Lower leg skin (tissue), 3 donors: ENCODE measurements around the gene C5AR1.
"Not testable (repeated sequence)": the region's sequence is repeated elsewhere in the genome, so short reads cannot be mapped to it uniquely, and the experiment has no call there.

Source experiments
- POLR2A ChIP-seq, 2 donors: fragments of 450-650 bp; IDR thresholded peaks; one replicate each; pipeline ENCODE4 v1.6.1; 2016 to 2017; ENCODE audit warnings: antibody characterized with exemption in 2 of 2, mild to moderate bottlenecking in 1 of 2, moderate library complexity in 1 of 2
- TF ChIP-seq, protein P1 (sequence below), 3 donors: fragments of 450-650 bp; IDR thresholded peaks; one replicate each; pipeline ENCODE4 v1.5.1; 2016; ENCODE audit warnings: antibody characterized with exemption in 3 of 3, mild to moderate bottlenecking in 3 of 3, moderate library complexity in 2 of 3

DNA sequence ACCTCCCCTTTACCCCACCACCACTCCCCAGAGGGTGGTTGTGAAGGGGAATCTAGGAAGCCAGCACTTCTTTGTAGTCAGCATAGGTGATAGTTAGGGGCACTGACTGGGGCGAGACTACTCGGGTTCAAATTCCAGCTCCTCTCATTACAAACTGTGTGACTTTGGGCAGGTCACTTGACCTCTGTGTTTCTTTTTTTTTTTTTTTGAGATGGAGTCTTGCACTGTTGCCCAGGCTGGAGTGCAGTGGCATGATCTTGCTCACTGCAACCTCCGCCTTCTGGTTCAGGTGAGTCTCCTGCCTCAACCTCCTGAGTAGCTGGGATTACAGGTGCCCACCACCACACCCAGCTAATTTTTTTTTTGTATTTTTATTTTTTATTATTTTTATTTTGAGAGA lies 33.1 kb upstream of the C5AR1 start:
- not testable (repeated sequence) for TF ChIP-seq POLR2A (IDR thresholded peaks at IDR 0.05)
- TF ChIP-seq, protein P1, sequence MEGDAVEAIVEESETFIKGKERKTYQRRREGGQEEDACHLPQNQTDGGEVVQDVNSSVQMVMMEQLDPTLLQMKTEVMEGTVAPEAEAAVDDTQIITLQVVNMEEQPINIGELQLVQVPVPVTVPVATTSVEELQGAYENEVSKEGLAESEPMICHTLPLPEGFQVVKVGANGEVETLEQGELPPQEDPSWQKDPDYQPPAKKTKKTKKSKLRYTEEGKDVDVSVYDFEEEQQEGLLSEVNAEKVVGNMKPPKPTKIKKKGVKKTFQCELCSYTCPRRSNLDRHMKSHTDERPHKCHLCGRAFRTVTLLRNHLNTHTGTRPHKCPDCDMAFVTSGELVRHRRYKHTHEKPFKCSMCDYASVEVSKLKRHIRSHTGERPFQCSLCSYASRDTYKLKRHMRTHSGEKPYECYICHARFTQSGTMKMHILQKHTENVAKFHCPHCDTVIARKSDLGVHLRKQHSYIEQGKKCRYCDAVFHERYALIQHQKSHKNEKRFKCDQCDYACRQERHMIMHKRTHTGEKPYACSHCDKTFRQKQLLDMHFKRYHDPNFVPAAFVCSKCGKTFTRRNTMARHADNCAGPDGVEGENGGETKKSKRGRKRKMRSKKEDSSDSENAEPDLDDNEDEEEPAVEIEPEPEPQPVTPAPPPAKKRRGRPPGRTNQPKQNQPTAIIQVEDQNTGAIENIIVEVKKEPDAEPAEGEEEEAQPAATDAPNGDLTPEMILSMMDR (IDR thresholded peaks at IDR 0.05): not testable (repeated sequence)
